ENCODE results near the gene SETDB2. TPM values are rescaled to one million over a fixed set of nuclear protein-coding genes. Genes with fewer than 3 reads are reported as not detected.

SETDB2 gene
- total RNA-seq, 6 experiments from 2014 or later = 4.4 to 7.4 (median 6.5) TPM

GRCh38 chr13:49429121-49429520 is 15.0 kb upstream of the SETDB2 start:
- H3K36me3 Mint-ChIP-seq (ENCODE audit: low read depth) = peaks cover 4% of the 10 kb centered on the region; the same call in 1 of the 2 replicates
- H3K4me3 Mint-ChIP-seq = no peak overlapping the region
- H3K27ac Mint-ChIP-seq = no peak overlapping the region
- H3K9me3 Mint-ChIP-seq = no peaks in the 10 kb centered on the region
- TF ChIP-seq, protein P1, sequence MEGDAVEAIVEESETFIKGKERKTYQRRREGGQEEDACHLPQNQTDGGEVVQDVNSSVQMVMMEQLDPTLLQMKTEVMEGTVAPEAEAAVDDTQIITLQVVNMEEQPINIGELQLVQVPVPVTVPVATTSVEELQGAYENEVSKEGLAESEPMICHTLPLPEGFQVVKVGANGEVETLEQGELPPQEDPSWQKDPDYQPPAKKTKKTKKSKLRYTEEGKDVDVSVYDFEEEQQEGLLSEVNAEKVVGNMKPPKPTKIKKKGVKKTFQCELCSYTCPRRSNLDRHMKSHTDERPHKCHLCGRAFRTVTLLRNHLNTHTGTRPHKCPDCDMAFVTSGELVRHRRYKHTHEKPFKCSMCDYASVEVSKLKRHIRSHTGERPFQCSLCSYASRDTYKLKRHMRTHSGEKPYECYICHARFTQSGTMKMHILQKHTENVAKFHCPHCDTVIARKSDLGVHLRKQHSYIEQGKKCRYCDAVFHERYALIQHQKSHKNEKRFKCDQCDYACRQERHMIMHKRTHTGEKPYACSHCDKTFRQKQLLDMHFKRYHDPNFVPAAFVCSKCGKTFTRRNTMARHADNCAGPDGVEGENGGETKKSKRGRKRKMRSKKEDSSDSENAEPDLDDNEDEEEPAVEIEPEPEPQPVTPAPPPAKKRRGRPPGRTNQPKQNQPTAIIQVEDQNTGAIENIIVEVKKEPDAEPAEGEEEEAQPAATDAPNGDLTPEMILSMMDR (IDR thresholded peaks at IDR 0.05) = no peak
- DNase-seq = no peak
- H3K27me3 Mint-ChIP-seq (ENCODE audit: insufficient read depth) = no peaks in the 10 kb centered on the region
- peaks cover 9% of the 10 kb centered on the region for H3K4me1 Mint-ChIP-seq (ENCODE audit: low read depth)

- H3K9me3 Mint-ChIP-seq = no peaks in the 10 kb centered on the region
- no peaks in the 10 kb centered on the region for H3K27me3 Mint-ChIP-seq (ENCODE audit: insufficient read depth)
- H3K36me3 Mint-ChIP-seq (ENCODE audit: low read depth) = peaks cover 5% of the 10 kb centered on the region; the same call in 1 of the 2 replicates
- TF ChIP-seq, protein P1 (IDR thresholded peaks at IDR 0.05) = no peak
- peaks cover 27% of the 10 kb centered on the region for H3K4me1 Mint-ChIP-seq (ENCODE audit: low read depth)
- H3K4me3 Mint-ChIP-seq = peak overlapping the region; percentile 5; the same call in 1 of the 2 replicates
- peak overlapping the region; percentile 67 for H3K27ac Mint-ChIP-seq
- DNase-seq = peak; percentile 49
Observed at GRCh38 chr13:49435992-49436391, 8.1 kb upstream of the SETDB2 start.

DNA sequence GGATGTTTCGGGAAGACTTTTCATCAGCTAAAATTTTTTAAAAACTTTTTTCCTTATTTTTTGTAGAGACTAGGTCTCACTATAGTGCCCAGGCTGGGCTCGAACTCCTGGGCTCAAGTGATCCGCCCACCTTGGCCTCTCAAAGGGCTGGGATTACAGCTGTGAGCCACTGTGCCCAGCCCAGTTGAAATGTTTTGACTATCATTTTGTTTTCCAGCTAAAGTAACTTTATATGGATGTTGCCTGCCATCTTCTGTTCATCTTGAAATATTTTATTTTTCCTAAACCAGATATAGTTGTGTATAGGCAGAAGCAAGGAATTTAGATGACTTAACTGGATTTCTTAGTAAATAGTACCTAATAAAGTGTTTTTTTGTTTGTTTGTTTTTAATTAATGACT is 7.2 kb upstream of the SETDB2 start:
- peak; percentile 60 for DNase-seq
- TF ChIP-seq, protein P1 (IDR thresholded peaks at IDR 0.05) = peak; percentile 67
- peak overlapping the region; percentile 67; the same call in 1 of the 2 replicates for H3K27ac Mint-ChIP-seq

GRCh38 chr13:49437705-49438104 is 6.4 kb upstream of the SETDB2 start:
- TF ChIP-seq, protein P1 (IDR thresholded peaks at IDR 0.05) = no peak
- H3K27ac Mint-ChIP-seq = no peak overlapping the region
- DNase-seq = no peak
- H3K4me3 Mint-ChIP-seq = no peak overlapping the region
- peaks cover 38% of the 10 kb centered on the region for H3K4me1 Mint-ChIP-seq (ENCODE audit: low read depth)
- peaks cover 12% of the 10 kb centered on the region; the same call in 1 of the 2 replicates for H3K36me3 Mint-ChIP-seq (ENCODE audit: low read depth)
- H3K9me3 Mint-ChIP-seq = no peaks in the 10 kb centered on the region
- H3K27me3 Mint-ChIP-seq (ENCODE audit: insufficient read depth) = no peaks in the 10 kb centered on the region

More for the DNA sequence above, 7.2 kb upstream of the SETDB2 start:
- no peaks in the 10 kb centered on the region for H3K9me3 Mint-ChIP-seq
- peaks cover 33% of the 10 kb centered on the region for H3K4me1 Mint-ChIP-seq (ENCODE audit: low read depth)
- H3K36me3 Mint-ChIP-seq (ENCODE audit: low read depth) = peaks cover 8% of the 10 kb centered on the region; the same call in 1 of the 2 replicates
- no peaks in the 10 kb centered on the region for H3K27me3 Mint-ChIP-seq (ENCODE audit: insufficient read depth)
- no peak overlapping the region for H3K4me3 Mint-ChIP-seq

GRCh38 chr13:49439609-49440008 is 4.5 kb upstream of the SETDB2 start:
- H3K4me3 Mint-ChIP-seq = no peak overlapping the region
- no peaks in the 10 kb centered on the region for H3K9me3 Mint-ChIP-seq
- peaks cover 7% of the 10 kb centered on the region for H3K27me3 Mint-ChIP-seq (ENCODE audit: insufficient read depth)
- H3K36me3 Mint-ChIP-seq (ENCODE audit: low read depth) = peaks cover 12% of the 10 kb centered on the region; the same call in 1 of the 2 replicates
- H3K27ac Mint-ChIP-seq = no peak overlapping the region; the same call in 1 of the 2 replicates
- H3K4me1 Mint-ChIP-seq (ENCODE audit: low read depth) = peaks cover 50% of the 10 kb centered on the region
- no peak for DNase-seq
- TF ChIP-seq, protein P1 (IDR thresholded peaks at IDR 0.05) = no peak

Measured in HFFc6 (cell line).